IgD-negative memory B cell (primary cell): ENCODE measurements around the gene KIF26B. TPM values are rescaled to one million over a fixed set of nuclear protein-coding genes. Genes with fewer than 3 reads are reported as not detected.

ENCODE experiments used
- H3K27ac Mint-ChIP-seq, 3 donors: one replicate each; pipeline ENCODE4 v1.8.0; 2020 to 2022; ENCODE audit warnings: mild to moderate bottlenecking in 3 of 3, mixed read lengths in 3 of 3, moderate library complexity in 1 of 3
- H3K27me3 Mint-ChIP-seq: one replicate; pipeline ENCODE4 v1.8.0; 2021; ENCODE audit warnings: mixed read lengths
- H3K36me3 Mint-ChIP-seq: one replicate; pipeline ENCODE4 v1.8.0; 2020; ENCODE audit warnings: mild to moderate bottlenecking, mixed read lengths
- H3K4me1 Mint-ChIP-seq, 3 donors: one replicate each; pipeline ENCODE4 v1.8.0; 2020 to 2022; ENCODE audit warnings: mixed read lengths in 3 of 3, mild to moderate bottlenecking in 1 of 3
- H3K4me3 Mint-ChIP-seq, 4 donors: one replicate each; pipeline ENCODE4 v1.8.0; 2020 to 2022; ENCODE audit warnings: mild to moderate bottlenecking in 4 of 4, mixed read lengths in 4 of 4, moderate library complexity in 3 of 4
- H3K9me3 Mint-ChIP-seq, 3 donors: one replicate each; pipeline ENCODE4 v1.8.0; 2020 to 2021; ENCODE audit warnings: mixed read lengths in 3 of 3, mild to moderate bottlenecking in 1 of 3
- polyA plus RNA-seq: library from polyadenylated mRNA; unstranded; fragments of 300-500 nt; fragmentation: Illumina TruSeq; gene quantifications from one replicate; pipeline ENCODE4 v1.2.3, GENCODE V29; 2021

Gene KIF26B
- polyA plus RNA-seq, 1 donor from 2014 or later: 0.29 TPM

DNA sequence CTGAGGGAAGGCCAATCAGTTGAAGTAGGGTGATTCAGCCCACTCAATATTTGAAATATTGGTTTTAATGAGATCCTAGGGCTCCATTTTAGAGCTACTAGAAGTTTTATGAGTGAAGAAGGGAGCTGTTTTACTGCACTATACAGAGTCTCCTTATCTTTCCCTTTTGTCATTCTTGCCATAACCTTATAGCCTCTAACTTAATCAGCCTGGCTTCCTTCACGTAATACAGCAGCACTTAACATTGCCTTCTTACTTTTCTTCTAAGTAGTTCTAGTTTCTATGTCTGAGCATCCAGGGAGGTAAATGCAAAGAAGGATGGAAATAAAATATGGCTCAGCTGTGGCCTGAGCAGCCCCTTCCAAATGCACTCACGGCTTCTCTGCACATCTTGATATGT is 299.3 kb downstream of the KIF26B start:
- Mint-ChIP-seq H3K36me3 (no peaks in the 10 kb centered on the region), H3K4me3 (no peak overlapping the region), H3K4me1 (no peaks in the 10 kb centered on the region), H3K9me3 (peaks cover 0 to 3% (median 0%) of the 10 kb centered on the region in 3 donors), H3K27ac (no peak overlapping the region), H3K27me3 (peaks cover 3% of the 10 kb centered on the region)

DNA sequence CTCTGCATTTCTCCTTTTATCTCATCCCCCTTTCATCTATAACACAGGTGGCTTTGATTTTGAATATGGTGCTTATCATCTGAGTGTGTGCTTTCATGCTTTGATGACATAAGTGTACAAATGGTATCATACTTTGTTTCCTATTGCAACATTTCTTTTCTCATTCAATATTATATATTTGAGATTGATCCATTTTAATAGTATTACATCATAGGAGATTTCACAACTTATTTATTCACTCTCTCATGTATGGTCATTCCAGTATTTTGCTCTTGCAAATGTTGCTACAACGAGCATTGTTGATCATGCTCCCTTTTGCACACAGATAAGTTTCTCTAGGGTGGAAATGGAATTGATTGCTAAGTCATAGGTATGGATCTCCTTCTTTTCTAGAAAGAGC is 302.8 kb downstream of the KIF26B start:
- no peaks in the 10 kb centered on the region for H3K4me1 Mint-ChIP-seq
- no peak overlapping the region for H3K4me3 Mint-ChIP-seq
- no peak overlapping the region for H3K27ac Mint-ChIP-seq
- no peaks in the 10 kb centered on the region for H3K36me3 Mint-ChIP-seq
- peaks cover 3% of the 10 kb centered on the region for H3K27me3 Mint-ChIP-seq
- H3K9me3 Mint-ChIP-seq: no peaks in the 10 kb centered on the region

DNA sequence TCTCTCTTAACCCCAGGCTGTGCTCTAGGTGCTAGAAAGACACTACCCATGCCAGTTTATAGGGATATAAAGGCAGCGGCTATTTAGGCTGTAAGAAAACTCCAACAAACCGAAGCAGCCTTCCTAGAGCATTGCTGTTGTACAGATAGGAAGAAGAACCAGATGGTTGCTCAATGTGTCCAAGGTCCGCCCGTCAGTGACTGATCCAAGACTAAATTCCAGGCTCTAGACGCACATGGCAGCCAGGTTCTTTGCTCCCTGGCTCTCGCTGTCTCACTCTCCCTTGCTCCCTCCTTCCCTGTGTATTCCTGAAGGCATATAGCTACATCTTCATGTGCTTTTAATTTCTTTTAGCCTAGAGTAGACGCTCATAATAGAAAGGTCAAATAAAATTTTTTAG is 303.4 kb downstream of the KIF26B start:
- no peak overlapping the region for H3K27ac Mint-ChIP-seq
- no peaks in the 10 kb centered on the region for H3K36me3 Mint-ChIP-seq
- H3K4me1 Mint-ChIP-seq: no peaks in the 10 kb centered on the region
- peaks cover 3% of the 10 kb centered on the region for H3K27me3 Mint-ChIP-seq
- no peaks in the 10 kb centered on the region for H3K9me3 Mint-ChIP-seq
- H3K4me3 Mint-ChIP-seq: no peak overlapping the region

DNA sequence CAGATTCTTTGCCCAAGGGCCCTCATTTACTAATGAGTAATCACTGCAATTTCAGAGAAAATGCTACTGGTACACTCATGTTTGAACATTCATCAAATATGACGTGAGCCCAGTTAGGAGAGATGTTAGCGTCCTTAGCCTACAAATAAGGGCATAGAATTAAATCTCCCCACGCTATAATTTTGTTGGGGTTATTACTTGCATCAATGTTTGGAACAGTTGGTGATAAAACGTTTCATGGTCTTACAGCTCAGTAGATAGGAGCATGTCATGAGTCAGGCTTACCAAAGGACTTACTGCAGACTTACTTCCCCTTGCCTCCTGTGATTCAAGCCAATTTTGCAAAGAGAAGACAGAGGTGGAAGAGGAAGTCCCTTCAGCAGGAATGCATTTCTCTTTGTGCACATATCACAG is 304.0 kb downstream of the KIF26B start:
- no peaks in the 10 kb centered on the region for H3K36me3 Mint-ChIP-seq
- H3K9me3 Mint-ChIP-seq: no peaks in the 10 kb centered on the region
- no peak overlapping the region for H3K27ac Mint-ChIP-seq
- H3K4me1 Mint-ChIP-seq: no peaks in the 10 kb centered on the region
- H3K4me3 Mint-ChIP-seq: no peak overlapping the region
- peaks cover 3% of the 10 kb centered on the region for H3K27me3 Mint-ChIP-seq

DNA sequence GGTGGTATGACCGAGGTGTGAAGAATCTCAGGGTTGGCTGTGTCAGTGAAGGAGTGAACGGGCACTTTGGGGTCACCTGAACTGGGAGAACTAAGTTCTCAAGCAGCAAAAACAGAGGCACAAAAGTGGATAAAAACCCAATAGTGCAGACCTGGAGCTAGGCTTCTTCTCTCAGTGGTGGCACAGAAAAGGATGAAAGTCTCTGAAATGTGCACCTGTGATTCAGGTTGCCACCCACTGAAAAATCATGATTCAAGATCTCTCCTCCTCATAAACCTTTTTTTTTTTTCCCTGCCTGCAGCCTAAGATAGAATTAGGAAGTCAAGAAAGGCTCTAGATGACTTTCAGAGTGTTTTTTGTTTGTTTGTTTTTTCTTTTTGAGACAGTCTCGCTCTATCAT is 304.8 kb downstream of the KIF26B start:
- no peaks in the 10 kb centered on the region for H3K9me3 Mint-ChIP-seq
- H3K4me1 Mint-ChIP-seq: no peaks in the 10 kb centered on the region
- H3K27ac Mint-ChIP-seq: no peak overlapping the region
- H3K4me3 Mint-ChIP-seq: no peak overlapping the region
- H3K27me3 Mint-ChIP-seq: peaks cover 3% of the 10 kb centered on the region
- no peaks in the 10 kb centered on the region for H3K36me3 Mint-ChIP-seq

DNA sequence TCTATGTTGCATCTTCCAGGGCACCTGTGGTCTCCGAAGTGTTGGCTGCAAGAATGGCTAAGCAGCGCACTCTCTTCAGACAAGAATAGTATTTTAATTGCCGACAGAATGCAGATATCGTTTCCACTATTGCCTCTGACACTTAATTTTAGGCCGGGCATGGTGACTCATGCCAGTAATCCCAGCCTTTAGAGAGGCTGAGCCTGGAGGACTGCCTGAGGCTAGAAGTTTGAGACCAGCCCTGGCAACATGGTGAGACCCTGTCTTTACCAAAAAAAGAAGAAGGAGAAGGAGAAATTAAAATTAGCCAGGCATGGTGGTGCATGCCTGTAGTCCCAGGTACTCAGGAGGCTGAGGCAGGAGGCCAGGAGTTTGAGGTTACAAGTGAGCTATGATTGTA is 306.9 kb downstream of the KIF26B start:
- no peaks in the 10 kb centered on the region for H3K36me3 Mint-ChIP-seq
- no peaks in the 10 kb centered on the region for H3K9me3 Mint-ChIP-seq
- no peak overlapping the region for H3K27ac Mint-ChIP-seq
- H3K4me3 Mint-ChIP-seq: no peak overlapping the region
- H3K4me1 Mint-ChIP-seq: no peaks in the 10 kb centered on the region
- peaks cover 3% of the 10 kb centered on the region for H3K27me3 Mint-ChIP-seq

- Mint-ChIP-seq H3K4me1 (no peaks in the 10 kb centered on the region), H3K36me3 (no peaks in the 10 kb centered on the region)
Observed at GRCh38 chr1:245462161-245462560, 307.4 kb downstream of the KIF26B start.

DNA sequence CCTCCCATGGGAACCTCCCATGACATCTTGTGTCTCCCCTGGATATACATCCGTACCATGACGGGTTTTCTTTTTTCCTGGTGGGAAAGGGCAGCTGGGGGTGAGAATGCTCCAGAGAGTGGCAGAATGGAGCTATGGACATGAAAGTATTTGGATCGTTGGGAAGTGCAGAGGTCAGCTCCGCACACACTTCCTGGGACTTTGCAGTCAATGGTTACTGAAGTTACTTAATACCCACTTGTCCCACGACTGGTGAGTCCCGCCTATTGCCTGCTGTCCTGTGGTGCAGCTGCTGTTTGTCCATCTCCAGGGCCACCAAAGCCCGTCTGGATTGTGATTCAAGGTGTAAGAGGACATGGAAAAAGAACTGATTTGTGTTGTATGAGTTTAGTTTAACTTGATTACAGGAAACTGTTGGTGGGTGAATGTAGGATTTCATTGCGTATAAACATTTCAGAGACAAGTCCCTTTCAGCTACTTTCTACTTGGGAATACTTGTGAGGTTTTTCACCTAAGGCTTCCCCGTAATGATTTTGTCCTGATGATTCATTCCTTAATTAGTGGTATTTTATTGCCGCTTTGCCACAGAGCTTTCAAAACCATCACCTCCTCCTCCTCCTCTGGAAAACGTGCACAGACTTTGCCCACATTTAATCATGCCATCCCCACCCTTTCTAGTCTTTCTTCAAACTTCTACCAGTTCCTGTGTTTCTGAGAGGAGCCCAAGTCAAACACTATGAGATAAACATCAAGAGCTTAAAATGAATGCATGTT is 308.8 kb downstream of the KIF26B start:
- Mint-ChIP-seq H3K4me3 (no peak overlapping the region), H3K4me1 (peaks cover 0 to 1% (median 0%) of the 10 kb centered on the region in 3 donors)

More at GRCh38 chr1:245462161-245462560, 307.4 kb downstream of the KIF26B start:
- H3K27ac Mint-ChIP-seq: no peak overlapping the region
- peaks cover 3% of the 10 kb centered on the region for H3K27me3 Mint-ChIP-seq
- peak overlapping the region in 1 of 4 donors; percentile 41 for H3K4me3 Mint-ChIP-seq
- H3K9me3 Mint-ChIP-seq: no peaks in the 10 kb centered on the region

GRCh38 chr1:245464290-245464689 is 309.5 kb downstream of the KIF26B start:
- H3K36me3 Mint-ChIP-seq: no peaks in the 10 kb centered on the region

More for the DNA sequence above, 308.8 kb downstream of the KIF26B start:
- no peaks in the 10 kb centered on the region for H3K27me3 Mint-ChIP-seq
- no peaks in the 10 kb centered on the region for H3K9me3 Mint-ChIP-seq
- no peaks in the 10 kb centered on the region for H3K36me3 Mint-ChIP-seq
- H3K27ac Mint-ChIP-seq: no peak overlapping the region

GRCh38 chr1:245465666-245466065 is 310.9 kb downstream of the KIF26B start:
- no peaks in the 10 kb centered on the region for H3K27me3 Mint-ChIP-seq
- H3K9me3 Mint-ChIP-seq: no peaks in the 10 kb centered on the region
- H3K36me3 Mint-ChIP-seq: peaks cover 2% of the 10 kb centered on the region
- peaks cover 0 to 1% (median 0%) of the 10 kb centered on the region in 3 donors for H3K4me1 Mint-ChIP-seq
- no peak overlapping the region for H3K4me3 Mint-ChIP-seq
- H3K27ac Mint-ChIP-seq: no peak overlapping the region

More at GRCh38 chr1:245464290-245464689, 309.5 kb downstream of the KIF26B start:
- no peaks in the 10 kb centered on the region for H3K9me3 Mint-ChIP-seq
- H3K27ac Mint-ChIP-seq: peak overlapping the region in 1 of 3 donors; percentile 23
- peaks cover 0 to 1% (median 0%) of the 10 kb centered on the region in 3 donors for H3K4me1 Mint-ChIP-seq
- H3K27me3 Mint-ChIP-seq: no peaks in the 10 kb centered on the region
- H3K4me3 Mint-ChIP-seq: peak overlapping the region in 1 of 4 donors; percentile 69

DNA sequence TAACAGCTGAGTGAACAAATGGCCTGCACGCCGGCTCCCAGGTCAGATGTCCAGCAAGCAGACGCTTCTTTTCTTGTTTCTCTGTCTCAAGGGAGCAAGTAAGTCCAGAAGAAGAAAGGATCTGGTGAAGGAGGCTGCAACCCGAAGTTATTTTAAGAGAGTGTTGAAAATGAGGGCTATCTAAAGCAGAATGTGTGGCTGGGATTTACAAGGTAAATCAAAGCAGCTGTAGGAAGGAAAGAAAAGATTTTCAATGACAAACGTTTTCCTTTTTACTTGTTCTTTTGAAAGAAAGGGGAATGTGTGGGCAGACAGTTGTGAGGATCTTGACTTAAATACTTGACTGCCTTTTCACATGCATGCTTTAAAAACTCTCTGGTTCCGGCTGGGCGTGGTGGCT is 311.5 kb downstream of the KIF26B start:
- H3K9me3 Mint-ChIP-seq: no peaks in the 10 kb centered on the region
- no peak overlapping the region for H3K27ac Mint-ChIP-seq
- H3K4me3 Mint-ChIP-seq: no peak overlapping the region
- H3K27me3 Mint-ChIP-seq: no peaks in the 10 kb centered on the region
- H3K36me3 Mint-ChIP-seq: peaks cover 2% of the 10 kb centered on the region
- peaks cover 0 to 1% (median 0%) of the 10 kb centered on the region in 3 donors for H3K4me1 Mint-ChIP-seq

GRCh38 chr1:245467804-245468203 is 313.0 kb downstream of the KIF26B start:
- Mint-ChIP-seq H3K9me3 (no peaks in the 10 kb centered on the region), H3K36me3 (peaks cover 2% of the 10 kb centered on the region), H3K27ac (no peak overlapping the region)

GRCh38 chr1:245469006-245469405 is 314.2 kb downstream of the KIF26B start:
- no peaks in the 10 kb centered on the region for H3K9me3 Mint-ChIP-seq
- no peak overlapping the region for H3K27ac Mint-ChIP-seq
- peaks cover 0 to 1% (median 0%) of the 10 kb centered on the region in 3 donors for H3K4me1 Mint-ChIP-seq
- no peaks in the 10 kb centered on the region for H3K27me3 Mint-ChIP-seq
- H3K36me3 Mint-ChIP-seq: peaks cover 2% of the 10 kb centered on the region
- H3K4me3 Mint-ChIP-seq: no peak overlapping the region

More at GRCh38 chr1:245467804-245468203, 313.0 kb downstream of the KIF26B start:
- Mint-ChIP-seq H3K4me1 (peaks cover 0 to 1% (median 0%) of the 10 kb centered on the region in 3 donors), H3K4me3 (no peak overlapping the region), H3K27me3 (no peaks in the 10 kb centered on the region)

- Mint-ChIP-seq H3K9me3 (peaks cover 0 to 1% (median 0%) of the 10 kb centered on the region in 3 donors), H3K27ac (no peak overlapping the region), H3K36me3 (peaks cover 2% of the 10 kb centered on the region), H3K4me3 (no peak overlapping the region), H3K4me1 (peaks cover 0 to 1% (median 0%) of the 10 kb centered on the region in 3 donors), H3K27me3 (no peaks in the 10 kb centered on the region)
Observed at GRCh38 chr1:245469734-245470133, 314.9 kb downstream of the KIF26B start.

- no peak overlapping the region for H3K27ac Mint-ChIP-seq
- H3K4me1 Mint-ChIP-seq: peaks cover 0 to 1% (median 0%) of the 10 kb centered on the region in 3 donors
- H3K4me3 Mint-ChIP-seq: no peak overlapping the region
- peaks cover 2% of the 10 kb centered on the region for H3K36me3 Mint-ChIP-seq
- H3K9me3 Mint-ChIP-seq: peaks cover 0 to 2% (median 0%) of the 10 kb centered on the region in 3 donors
- H3K27me3 Mint-ChIP-seq: no peaks in the 10 kb centered on the region
Observed at GRCh38 chr1:245475126-245475525, 320.3 kb downstream of the KIF26B start.
